HG02588 (cell line): ENCODE measurements around the gene USP9X.
A peak's percentile ranks its signal among the peaks of the same experiment; 100 is the strongest.
"Not testable (repeated sequence)": the region's sequence is repeated elsewhere in the genome, so short reads cannot be mapped to it uniquely, and the experiment has no call there.

Experiments used
- ATAC-seq: cut with Tn5 transposase; IDR thresholded peaks from one replicate; pipeline ENCODE4 v1.9.1; 2021; ENCODE audit warnings: mild to moderate bottlenecking, moderate library complexity; ENCODE audit not compliant: unreplicated experiment

The USP9X gene

GRCh38 chrX:41085878-41086626 is 807 bp downstream of the USP9X start:
- peak; percentile 11 for ATAC-seq

DNA sequence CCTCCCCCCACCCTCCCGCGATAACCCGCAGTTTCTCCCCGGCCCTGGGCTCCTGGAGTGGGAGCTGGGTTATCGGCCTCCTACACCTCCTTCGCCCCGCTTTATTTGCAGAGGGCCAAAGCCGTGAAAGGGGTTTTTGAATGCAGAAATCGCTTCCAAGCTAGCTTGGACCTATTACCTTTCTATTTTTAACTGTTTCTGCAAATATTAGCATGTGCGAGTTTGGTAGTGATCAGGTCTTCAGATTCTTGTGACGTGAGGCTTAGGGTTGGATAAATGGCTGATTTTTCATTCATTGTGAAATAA is 1.3 kb downstream of the USP9X start:
- no peak for ATAC-seq

- ATAC-seq = no peak
Measured at GRCh38 chrX:41087201-41087600, 2.0 kb downstream of the USP9X start.

- no peak for ATAC-seq
Measured at GRCh38 chrX:41090568-41091238, 5.5 kb downstream of the USP9X start.

GRCh38 chrX:41092776-41093175 is 7.5 kb downstream of the USP9X start:
- no peak for ATAC-seq

DNA sequence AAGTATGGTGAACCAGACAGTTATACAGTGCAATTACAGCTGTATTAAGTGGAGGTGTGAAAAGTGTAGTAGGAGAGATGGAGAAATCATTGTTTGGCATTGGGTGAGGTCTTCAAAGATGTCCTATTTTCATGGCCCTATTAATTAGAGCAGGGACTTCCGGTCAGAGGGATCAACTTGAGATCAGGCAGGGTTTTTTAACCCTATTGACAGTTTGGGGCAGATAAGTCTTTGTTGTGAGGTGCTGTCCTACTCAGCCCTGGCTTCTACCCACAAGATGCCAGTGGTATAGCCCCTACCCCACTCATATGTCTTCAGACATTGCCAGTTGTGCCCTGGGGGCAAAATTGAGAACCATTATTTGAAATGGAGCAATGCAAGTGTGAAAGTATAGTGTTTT is 9.9 kb downstream of the USP9X start:
- ATAC-seq = no peak

GRCh38 chrX:41095908-41096307 is 10.7 kb downstream of the USP9X start:
- ATAC-seq = no peak

DNA sequence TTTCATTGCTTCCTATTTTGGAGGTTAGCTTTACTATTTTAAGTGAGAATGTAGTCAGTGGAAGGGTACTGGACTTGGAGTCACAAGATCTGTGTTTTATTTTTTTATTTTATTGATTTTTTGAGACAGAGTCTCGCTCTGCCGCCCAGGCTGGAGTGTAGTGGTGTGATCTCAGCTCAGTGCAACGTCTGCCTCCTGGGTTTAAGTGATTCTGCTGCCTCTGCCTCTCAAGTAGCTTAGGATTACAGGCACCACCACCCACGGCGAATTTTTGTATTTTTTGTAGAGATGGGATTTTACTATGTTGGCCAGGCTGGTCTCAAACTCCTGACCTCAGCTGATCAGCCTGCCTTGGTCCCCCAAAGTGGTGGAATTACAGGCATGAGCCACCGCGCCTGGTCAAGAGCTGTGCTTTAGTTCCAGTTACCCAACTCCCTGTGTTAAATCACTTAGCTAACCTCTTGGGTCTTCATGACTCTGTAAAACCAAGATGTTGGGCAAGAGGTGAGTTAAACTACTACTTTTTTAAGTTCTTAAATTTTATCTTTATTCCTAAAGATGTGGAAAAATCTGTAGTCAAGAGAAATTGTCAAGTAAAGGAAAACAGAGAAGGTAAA is 11.2 kb downstream of the USP9X start:
- no peak for ATAC-seq

DNA sequence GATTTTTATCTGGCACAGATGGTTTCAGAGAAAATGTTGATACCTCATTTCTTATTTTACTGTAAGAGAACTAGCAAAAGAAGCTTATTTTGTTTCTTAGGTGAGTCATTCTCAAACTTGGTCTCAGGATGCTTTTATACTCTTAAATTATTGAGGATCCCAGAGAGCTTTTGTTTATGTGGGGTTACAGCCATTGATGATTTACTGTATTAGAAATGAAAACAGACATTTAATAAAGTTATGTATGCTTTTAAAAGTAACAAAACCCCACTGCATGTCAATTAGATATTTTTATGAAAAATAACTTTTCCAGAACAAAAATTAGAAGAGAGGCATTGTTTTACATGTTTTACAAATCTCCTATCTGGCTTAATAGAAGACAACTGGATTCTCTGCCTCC is 12.1 kb downstream of the USP9X start:
- ATAC-seq = no peak

DNA sequence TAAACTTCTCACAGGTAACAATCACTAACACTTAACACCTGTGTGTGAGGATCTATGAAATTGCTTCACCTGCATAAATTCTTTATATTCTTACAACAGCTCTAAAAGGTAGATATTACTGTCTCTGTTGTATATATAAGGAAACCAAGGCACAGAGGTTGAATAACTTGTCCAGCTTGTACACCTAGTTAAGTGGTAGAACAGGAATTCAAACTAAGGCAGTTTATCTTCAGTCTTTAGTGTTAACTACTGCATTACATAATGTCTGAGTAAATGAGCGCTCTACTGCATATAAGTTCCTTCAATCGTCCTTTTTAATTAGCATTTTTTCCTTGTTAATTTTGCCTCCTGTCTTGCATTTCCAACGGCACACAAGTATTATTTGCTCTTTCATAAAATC is 15.0 kb downstream of the USP9X start:
- no peak for ATAC-seq

DNA sequence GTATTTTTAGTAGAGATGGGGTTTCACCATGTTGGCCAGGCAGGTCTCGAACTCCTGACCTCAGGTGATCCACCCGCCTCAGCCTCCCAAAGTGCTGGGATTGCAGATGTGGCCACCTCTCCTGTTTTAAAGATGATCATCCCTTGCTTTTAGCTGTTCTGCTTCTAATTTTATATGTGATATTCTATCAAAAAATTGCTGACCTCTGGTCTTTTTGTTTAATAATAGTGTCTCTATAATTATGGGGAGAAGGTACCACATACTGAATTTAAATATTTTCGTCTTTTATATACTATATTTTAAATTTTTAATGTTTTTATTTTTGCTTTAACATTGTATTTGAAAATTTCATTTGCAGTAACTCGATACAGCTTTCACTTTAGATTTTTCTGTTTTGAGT is 15.6 kb downstream of the USP9X start:
- no peak for ATAC-seq

- no peak for ATAC-seq
Measured at GRCh38 chrX:41105005-41105404, 19.8 kb downstream of the USP9X start.

DNA sequence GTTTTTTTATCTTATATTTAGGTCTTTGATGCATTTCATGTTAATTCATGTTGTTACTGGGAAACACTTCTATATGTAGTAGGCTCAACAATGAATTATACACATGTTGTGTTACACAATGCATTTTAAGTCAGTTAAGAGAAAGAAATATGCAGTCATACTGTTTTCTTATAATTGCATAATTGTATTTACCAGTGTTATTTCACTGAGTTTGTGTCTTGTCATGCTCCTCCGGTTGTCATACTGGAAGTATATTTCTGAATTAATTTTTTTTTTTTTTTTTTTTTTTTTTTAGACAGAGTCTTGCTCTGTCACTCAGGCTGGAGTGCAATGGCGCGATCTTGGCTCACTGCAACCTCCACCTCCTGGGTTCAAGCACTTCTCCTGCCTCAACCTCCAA is 21.0 kb downstream of the USP9X start:
- ATAC-seq = not testable (repeated sequence)

DNA sequence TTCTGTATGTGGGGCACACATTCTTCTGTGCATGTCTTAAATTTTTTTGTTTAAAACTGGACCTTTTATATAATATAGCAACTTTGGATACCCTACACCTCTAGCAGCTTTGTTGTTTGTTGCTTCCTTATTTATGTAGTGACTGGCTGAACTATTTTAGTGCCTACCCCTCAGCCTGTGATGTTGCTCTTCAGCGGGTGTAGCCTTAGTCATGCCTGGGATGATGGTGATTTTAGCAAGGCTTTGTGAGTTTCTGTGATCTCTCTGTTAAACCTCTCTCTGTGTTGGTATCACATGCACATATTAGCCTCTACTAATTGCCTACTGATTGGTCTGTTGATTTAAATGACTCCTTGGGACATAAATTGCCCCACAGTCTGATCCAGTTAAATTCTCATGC is 22.8 kb downstream of the USP9X start:
- ATAC-seq = no peak

- no peak for ATAC-seq
Measured at GRCh38 chrX:41108463-41109205, 23.4 kb downstream of the USP9X start.

GRCh38 chrX:41110801-41111625 is 25.8 kb downstream of the USP9X start:
- ATAC-seq = no peak

- ATAC-seq = not testable (repeated sequence)
Measured at GRCh38 chrX:41115104-41115425, 29.8 kb downstream of the USP9X start.

GRCh38 chrX:41116948-41117347 is 31.7 kb downstream of the USP9X start:
- ATAC-seq = peak; percentile 71

- no peak for ATAC-seq
Measured at GRCh38 chrX:41118156-41118555, 32.9 kb downstream of the USP9X start.

DNA sequence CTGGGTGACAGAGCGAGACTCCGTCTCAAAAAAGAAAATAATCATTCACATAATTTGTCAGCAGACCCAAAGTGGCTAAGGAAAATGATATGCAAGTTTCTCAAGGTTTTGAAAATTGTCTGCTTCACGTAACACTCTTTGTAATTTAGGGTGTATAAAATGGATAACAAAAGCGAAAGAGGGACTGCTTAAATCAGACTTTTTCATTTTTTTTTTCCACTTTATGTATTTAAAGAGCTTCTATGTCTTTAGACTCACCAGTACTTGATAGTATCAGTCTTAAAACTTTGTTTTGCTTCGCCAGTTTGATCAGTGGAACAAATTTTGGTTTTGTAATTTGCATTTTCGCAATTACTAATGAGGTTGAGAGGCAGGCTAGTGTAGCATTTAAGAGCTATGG is 34.6 kb downstream of the USP9X start:
- ATAC-seq = no peak

DNA sequence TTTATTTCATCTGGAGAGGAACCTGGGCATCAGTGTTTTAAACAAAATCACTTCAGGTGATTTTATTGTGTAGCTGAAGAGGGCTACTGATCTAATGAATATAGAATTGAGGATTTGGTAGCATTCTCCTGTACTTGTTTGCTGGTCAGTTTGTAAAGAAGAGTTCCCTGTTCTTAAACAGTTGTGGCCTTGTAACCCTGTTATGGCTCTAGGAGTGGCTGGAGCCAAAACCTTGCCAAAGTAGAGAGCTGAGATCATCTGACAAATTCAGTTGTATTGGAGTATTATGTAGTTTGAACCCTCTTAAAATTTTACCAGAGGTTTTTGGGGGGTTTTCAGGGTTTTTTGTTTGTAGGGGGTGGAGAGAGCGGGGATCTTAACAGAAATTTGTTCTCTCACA is 36.5 kb downstream of the USP9X start:
- no peak for ATAC-seq
